H1 (cell line): Measurements from ENCODE around the gene SLC1A4. TPM values are rescaled to one million over a fixed set of nuclear protein-coding genes. Genes with fewer than 3 reads are reported as not detected.

Source experiments
- BRCA1 ChIP-seq: IDR thresholded peaks from 2 replicates; pipeline ENCODE4 v1.6.1; 2012; ENCODE audit warnings: low read depth, low read length, improper control_type of control experiment
- CREB1 ChIP-seq: IDR thresholded peaks from 2 replicates; pipeline ENCODE4 v1.6.1; 2012; ENCODE audit warnings: inconsistent platforms
- KDM1A ChIP-seq: fragments of 200-600, 300-600 bp; sonication (generic); IDR thresholded peaks from 2 replicates; pipeline ENCODE4 v1.7.1; 2016; ENCODE audit warnings: mild to moderate bottlenecking, low read length, borderline replicate concordance
- KDM5A ChIP-seq: fragments of 200-600 bp; IDR thresholded peaks from 2 replicates; pipeline ENCODE4 v1.7.1; 2012; ENCODE audit warnings: mild to moderate bottlenecking, low read length, inconsistent platforms, mixed read lengths
- SIRT6 ChIP-seq: IDR thresholded peaks from one replicate; pipeline ENCODE4 v1.7.1; 2012; ENCODE audit warnings: low read length, inconsistent platforms
- SUZ12 ChIP-seq: fragments of 200-600 bp; sonication (generic); IDR thresholded peaks from 2 replicates; pipeline ENCODE4 v1.6.1; 2012; ENCODE audit warnings: mild to moderate bottlenecking, inconsistent platforms, low read length, moderate library complexity, mixed read lengths
- TAF7 ChIP-seq: optimal IDR thresholded peaks from 2 replicates; pipeline ENCODE3; 2011; ENCODE audit warnings: low read depth, mild to moderate bottlenecking, inconsistent platforms, low read length, moderate library complexity, borderline replicate concordance
- polyA plus RNA-seq, 7 experiments: library from polyadenylated mRNA; depleted of rRNA in 3 of 7; stranded (reverse) in 5 of 7; unstranded in 2 of 7; fragments of >200 nt in 5 of 7; fragments of 200-250 nt in 2 of 7; gene quantifications; 1 replicate in 5 of 7; 2 replicates in 1 of 7; 4 replicates in 1 of 7; pipeline versions ENCODE4 v1.2.1 to v1.2.3, GENCODE V29; 2011 to 2013; ENCODE audit warnings: missing spikeins in 2 of 7, mixed read lengths in 2 of 7
- total RNA-seq: library from RNA; stranded (reverse); fragmentation: NEBNext Ultra II Directional; extraction: Animal tissue kit (Norgen Biotek cat#: 25700); gene quantifications from 2 replicates; pipeline ENCODE4 v1.2.1, GENCODE V29; 2021
- TF ChIP-seq, protein P1 (sequence below): IDR thresholded peaks from 2 replicates; pipeline ENCODE4 v1.6.1; 2012; ENCODE audit warnings: inconsistent platforms

The SLC1A4 gene
- total and polyA plus RNA-seq, 2 of the 8 experiments (the other 6 are each of a cell fraction or from before 2014, with no cell fraction given) = 0.44 to 0.86 TPM

DNA sequence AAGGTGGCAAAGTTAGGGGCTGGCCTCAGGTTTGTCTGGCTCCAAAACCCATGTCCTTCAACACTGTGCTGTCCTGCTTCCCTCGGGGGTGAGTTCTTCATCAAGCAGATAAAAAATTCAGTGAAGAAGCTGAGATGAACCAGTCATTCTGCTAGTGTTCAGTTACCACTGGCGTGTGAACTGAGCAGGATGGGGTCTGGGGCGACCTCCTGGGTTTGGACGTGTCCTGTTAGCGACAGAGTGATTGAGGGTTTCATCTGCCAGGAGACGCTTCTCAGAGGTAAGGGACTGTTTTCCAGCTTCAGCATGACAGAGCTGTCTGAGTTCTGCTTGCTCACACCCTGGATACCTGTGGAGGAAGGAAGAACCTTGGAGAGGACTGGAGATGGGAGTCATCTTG lies 81.7 kb downstream of the SLC1A4 start (continued):
- TF ChIP-seq SUZ12 (no peak), CREB1 (no peak), KDM5A (no peak), TAF7 (no peak), SIRT6 (no peak), BRCA1 (no peak), KDM1A (no peak)
- TF ChIP-seq, protein P1, sequence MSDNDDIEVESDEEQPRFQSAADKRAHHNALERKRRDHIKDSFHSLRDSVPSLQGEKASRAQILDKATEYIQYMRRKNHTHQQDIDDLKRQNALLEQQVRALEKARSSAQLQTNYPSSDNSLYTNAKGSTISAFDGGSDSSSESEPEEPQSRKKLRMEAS = no peak
- TF ChIP-seq, all 59 proteins: peak for 0
